ENCODE results near the gene RAB4A. TPM values are rescaled to one million over a fixed set of nuclear protein-coding genes. Genes with fewer than 3 reads are reported as not detected.
"Not testable (repeated sequence)": the region's sequence is repeated elsewhere in the genome, so short reads cannot be mapped to it uniquely, and the experiment has no call there.

RAB4A gene
- total RNA-seq, 4 donors from 2014 or later = 24.1 to 50.7 (median 43.0) TPM

GRCh38 chr1:229285440-229285839, 14.5 kb downstream of the RAB4A start:
- TF ChIP-seq POLR2A (IDR thresholded peaks at IDR 0.05) (no peak), CTCF (IDR thresholded peaks at IDR 0.05) (no peak)
- Histone ChIP-seq H3K27ac (no peak overlapping the region), H3K36me3 (peaks cover 0 to 19% (median 0%) of the 10 kb centered on the region in 3 donors), H3K4me3 (no peak overlapping the region), H3K9me3 (no peaks in the 10 kb centered on the region), H3K27me3 (no peaks in the 10 kb centered on the region), H3K4me1 (peaks cover 5 to 43% (median 9%) of the 10 kb centered on the region in 3 donors)
- intact Hi-C loops (cut with DNase I) = no loop called here
- no peak for DNase-seq
- WGBS, 2 donors = 61 to 73% methylated on average over 2 of the region's 2 CpGs

- Histone ChIP-seq H3K4me1 (peaks cover 5 to 36% (median 9%) of the 10 kb centered on the region in 3 donors), H3K27ac (peak overlapping the region in 1 of 4 donors; percentile 19), H3K27me3 (no peaks in the 10 kb centered on the region), H3K4me3 (no peak overlapping the region), H3K36me3 (peaks cover 0 to 27% (median 0%) of the 10 kb centered on the region in 3 donors), H3K9me3 (no peaks in the 10 kb centered on the region)
- intact Hi-C loops (cut with DNase I) = no loop called here
- 40 to 57% methylated on average over 2 of the region's 2 CpGs for WGBS, 2 donors
- TF ChIP-seq CTCF (IDR thresholded peaks at IDR 0.05) = no peak
- no peak for TF ChIP-seq POLR2A (IDR thresholded peaks at IDR 0.05)
- no peak for DNase-seq
Measured at GRCh38 chr1:229286099-229286766, 15.3 kb downstream of the RAB4A start.

- 38 to 56% methylated on average over 1 of the region's 1 CpG for WGBS, 2 donors
- Histone ChIP-seq H3K4me3 (no peak overlapping the region), H3K9me3 (no peaks in the 10 kb centered on the region), H3K27me3 (no peaks in the 10 kb centered on the region), H3K4me1 (peaks cover 5 to 36% (median 9%) of the 10 kb centered on the region in 3 donors), H3K36me3 (peaks cover 0 to 31% (median 0%) of the 10 kb centered on the region in 3 donors), H3K27ac (peak overlapping the region in 1 of 4 donors; percentile 19)
- DNase-seq = no peak
- TF ChIP-seq CTCF (IDR thresholded peaks at IDR 0.05) (no peak), POLR2A (IDR thresholded peaks at IDR 0.05) (no peak)
- intact Hi-C loops (cut with DNase I) = no loop called here
Measured at GRCh38 chr1:229287267-229287666, 16.4 kb downstream of the RAB4A start.

- intact Hi-C loops (cut with DNase I) = no loop called here
- H3K9me3 ChIP-seq = no peaks in the 10 kb centered on the region
- H3K27me3 ChIP-seq = no peaks in the 10 kb centered on the region
- peaks cover 5 to 32% (median 9%) of the 10 kb centered on the region in 3 donors for H3K4me1 ChIP-seq
- WGBS, 2 donors = 79 to 91% methylated on average over 1 of the region's 1 CpG
- no peak for DNase-seq
- no peak overlapping the region for H3K27ac ChIP-seq
- TF ChIP-seq POLR2A (IDR thresholded peaks at IDR 0.05) (no peak), CTCF (IDR thresholded peaks at IDR 0.05) (no peak)
- H3K4me3 ChIP-seq = no peak overlapping the region
- H3K36me3 ChIP-seq = peaks cover 0 to 31% (median 0%) of the 10 kb centered on the region in 3 donors
Measured at GRCh38 chr1:229288516-229288915, 17.6 kb downstream of the RAB4A start.

DNA sequence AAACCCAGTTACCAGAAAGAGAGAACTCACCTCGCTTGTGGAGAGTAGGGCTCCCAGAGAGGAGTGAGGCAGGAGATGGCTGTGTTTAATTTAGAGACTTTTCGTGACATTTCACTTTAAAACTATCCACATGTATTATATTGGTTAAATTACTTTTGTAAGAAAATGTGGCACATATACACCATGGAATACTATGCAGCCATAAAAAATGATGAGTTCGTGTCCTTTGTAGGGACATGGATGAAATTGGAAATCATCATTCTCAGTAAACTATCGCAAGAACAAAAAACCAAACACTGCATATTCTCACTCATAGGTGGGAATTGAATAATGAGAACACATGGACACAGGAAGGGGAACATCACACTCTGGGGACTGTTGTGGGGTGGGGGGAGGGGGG, 20.8 kb downstream of the RAB4A start:
- WGBS, 2 donors = 92 to 99% methylated on average over 4 of the region's 4 CpGs
- H3K4me3 ChIP-seq; H3K27me3 ChIP-seq; H3K27ac ChIP-seq; intact Hi-C loops (cut with DNase I); DNase-seq; H3K9me3 ChIP-seq: not testable (repeated sequence)
- peaks cover 0 to 54% (median 0%) of the 10 kb centered on the region in 3 donors for H3K36me3 ChIP-seq
- peaks cover 3 to 19% (median 10%) of the 10 kb centered on the region in 3 donors for H3K4me1 ChIP-seq

Measured in esophagus squamous epithelium (tissue), 5 donors.